Keratinocyte (primary cell): ENCODE data around the gene USP9X. TPM values are rescaled to one million over a fixed set of nuclear protein-coding genes. Genes with fewer than 3 reads are reported as not detected.

ENCODE experiments used
- DNase-seq: peaks from one replicate; pipeline ENCODE4 v3.0.0-alpha.2; 2011; ENCODE audit warnings: low read depth, missing footprints, low spot score
- FAIRE-seq: peaks from 2 replicates; lab custom pipeline; 2011; peaks lifted over from hg19 to GRCh38; lab: Jason Lieb, UNC
- H2AFZ ChIP-seq: 2 replicates; pipeline ENCODE4 v1.6.0; 2012; ENCODE audit warnings: low read length, control low read depth, inconsistent platforms; ENCODE audit not compliant: control insufficient read depth
- H3K27ac ChIP-seq: 2 replicates; pipeline ENCODE4 v1.5.1; 2011; ENCODE audit warnings: low read length; ENCODE audit not compliant: control insufficient read depth, insufficient read depth
- H3K27me3 ChIP-seq: 3 replicates; pipeline ENCODE4 v1.6.0; 2011; ENCODE audit warnings: low read length; ENCODE audit not compliant: control insufficient read depth, insufficient read depth; ENCODE audit errors: extremely low read depth
- H3K36me3 ChIP-seq, 2 experiments: 2 replicates in 1 of 2; 3 replicates in 1 of 2; pipeline ENCODE4 v1.5.1; 2011; ENCODE audit warnings: low read length in 2 of 2, mild to moderate bottlenecking in 1 of 2; ENCODE audit not compliant: control insufficient read depth in 2 of 2, insufficient read depth in 2 of 2; ENCODE audit errors: extremely low read depth in 1 of 2
- H3K4me1 ChIP-seq: 3 replicates; pipeline ENCODE4 v1.5.1; 2011; ENCODE audit warnings: low read length; ENCODE audit not compliant: control insufficient read depth, insufficient read depth; ENCODE audit errors: extremely low read depth
- H3K4me2 ChIP-seq: 3 replicates; pipeline ENCODE4 v1.6.0; 2011; ENCODE audit warnings: low read depth, low read length; ENCODE audit not compliant: control insufficient read depth, insufficient read depth; ENCODE audit errors: extremely low read depth
- H3K4me3 ChIP-seq, 3 experiments: fragments of 200-600 bp in 1 of 3; sonication (generic) in 1 of 3; 2 replicates in 2 of 3; 3 replicates in 1 of 3; pipeline ENCODE4 v1.5.1; 2011 to 2016; ENCODE audit warnings: low read length in 3 of 3, mild to moderate bottlenecking in 3 of 3, control low read depth in 2 of 3, inconsistent platforms in 1 of 3, low read depth in 1 of 3, mixed read lengths in 1 of 3, mixed run types in 1 of 3, moderate library complexity in 1 of 3; ENCODE audit not compliant: control insufficient read depth in 2 of 3, insufficient read depth in 2 of 3; ENCODE audit errors: extremely low read depth in 1 of 3
- H3K79me2 ChIP-seq: 2 replicates; pipeline ENCODE4 v1.6.0; 2012; ENCODE audit warnings: low read length; ENCODE audit not compliant: control insufficient read depth, insufficient read depth
- H3K9ac ChIP-seq: 3 replicates; pipeline ENCODE4 v1.6.0; 2011; ENCODE audit warnings: low read length; ENCODE audit not compliant: control insufficient read depth, insufficient read depth; ENCODE audit errors: extremely low read depth
- H3K9me1 ChIP-seq: 3 replicates; pipeline ENCODE4 v1.6.0; 2011; ENCODE audit warnings: low read length; ENCODE audit not compliant: control insufficient read depth, insufficient read depth; ENCODE audit errors: extremely low read depth
- H3K9me3 ChIP-seq: 2 replicates; pipeline ENCODE4 v1.5.1; 2012; ENCODE audit warnings: low read depth, low read length; ENCODE audit not compliant: control insufficient read depth
- H4K20me1 ChIP-seq: 3 replicates; pipeline ENCODE4 v1.6.0; 2011; ENCODE audit warnings: low read length; ENCODE audit not compliant: control insufficient read depth, insufficient read depth; ENCODE audit errors: extremely low read depth
- EZH2 ChIP-seq: IDR thresholded peaks from one replicate; pipeline ENCODE4 v1.6.1; 2012; ENCODE audit warnings: inconsistent platforms, mild to moderate bottlenecking, low read length, moderate library complexity
- dilution Hi-C: fragments of 300-500 bp; cut with MboI; formaldehyde crosslinking; loops from one replicate; pipeline ENCODE4 v1.7.0; 2020; ENCODE audit warnings: low sequenced_read_pairs; ENCODE audit not compliant: extremely low pct_ligation_motif_present
- polyA plus RNA-seq, 5 experiments: library from polyadenylated mRNA; depleted of rRNA in 3 of 5; stranded (reverse) in 3 of 5; stranded (forward) in 1 of 5; unstranded in 1 of 5; fragments of >200 nt; gene quantifications; 1 replicate in 1 of 5; 2 replicates in 3 of 5; 3 replicates in 1 of 5; pipeline versions ENCODE4 v1.2.1 to v1.2.3, GENCODE V29; 2011 to 2012; ENCODE audit warnings: missing spikeins in 2 of 5, low read depth in 1 of 5, low replicate concordance in 1 of 5
- TF ChIP-seq, protein P1 (sequence below), 3 experiments: IDR thresholded peaks in 1 of 3; conservative IDR thresholded peaks in 1 of 3; optimal IDR thresholded peaks in 1 of 3; 2 replicates in 2 of 3; 3 replicates in 1 of 3; pipeline versions ENCODE3 to v1.5.1; 2011; ENCODE audit warnings: low read length in 3 of 3, mild to moderate bottlenecking in 3 of 3, moderate library complexity in 2 of 3, control low read depth in 1 of 3, inconsistent platforms in 1 of 3; ENCODE audit not compliant: insufficient read depth in 2 of 3; ENCODE audit errors: extremely low read depth in 1 of 3

Gene USP9X
- polyA plus RNA-seq, 1 donor (not counting 4 experiments of a cell fraction or from before 2014, with no cell fraction given): 44.8 TPM

DNA sequence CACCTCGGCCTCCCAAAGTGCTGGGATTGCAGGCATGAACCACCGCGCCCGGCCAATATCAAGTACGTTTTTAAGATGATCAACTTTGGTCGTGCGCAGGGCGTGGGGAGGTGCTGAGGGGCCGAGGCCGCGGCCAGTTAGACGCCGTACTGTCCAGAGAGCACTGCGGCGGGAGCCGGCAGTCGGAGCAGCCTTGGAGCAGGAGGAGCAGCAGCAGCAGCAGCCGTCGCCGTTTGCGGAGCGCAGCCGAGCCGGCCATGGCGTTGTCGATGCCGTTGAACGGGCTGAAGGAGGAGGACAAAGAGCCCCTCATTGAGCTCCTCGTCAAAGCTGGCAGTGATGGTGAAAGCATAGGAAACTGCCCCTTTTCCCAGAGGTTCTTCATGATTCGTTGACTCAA is 8.5 kb upstream of the USP9X start:
- Histone ChIP-seq H3K9me3 (no peaks in the 10 kb centered on the region), H3K9me1 (no peaks in the 10 kb centered on the region), H3K27me3 (no peaks in the 10 kb centered on the region), H3K36me3 (no peaks in the 10 kb centered on the region), H2AFZ (no peak overlapping the region), H3K27ac (no peak overlapping the region), H3K4me2 (no peak overlapping the region), H3K79me2 (no peaks in the 10 kb centered on the region), H3K9ac (no peak overlapping the region), H4K20me1 (no peaks in the 10 kb centered on the region), H3K4me1 (no peaks in the 10 kb centered on the region), H3K4me3 (no peak overlapping the region)
- dilution Hi-C loops: no loop called here
- TF ChIP-seq EZH2: no peak
- TF ChIP-seq, protein P1, sequence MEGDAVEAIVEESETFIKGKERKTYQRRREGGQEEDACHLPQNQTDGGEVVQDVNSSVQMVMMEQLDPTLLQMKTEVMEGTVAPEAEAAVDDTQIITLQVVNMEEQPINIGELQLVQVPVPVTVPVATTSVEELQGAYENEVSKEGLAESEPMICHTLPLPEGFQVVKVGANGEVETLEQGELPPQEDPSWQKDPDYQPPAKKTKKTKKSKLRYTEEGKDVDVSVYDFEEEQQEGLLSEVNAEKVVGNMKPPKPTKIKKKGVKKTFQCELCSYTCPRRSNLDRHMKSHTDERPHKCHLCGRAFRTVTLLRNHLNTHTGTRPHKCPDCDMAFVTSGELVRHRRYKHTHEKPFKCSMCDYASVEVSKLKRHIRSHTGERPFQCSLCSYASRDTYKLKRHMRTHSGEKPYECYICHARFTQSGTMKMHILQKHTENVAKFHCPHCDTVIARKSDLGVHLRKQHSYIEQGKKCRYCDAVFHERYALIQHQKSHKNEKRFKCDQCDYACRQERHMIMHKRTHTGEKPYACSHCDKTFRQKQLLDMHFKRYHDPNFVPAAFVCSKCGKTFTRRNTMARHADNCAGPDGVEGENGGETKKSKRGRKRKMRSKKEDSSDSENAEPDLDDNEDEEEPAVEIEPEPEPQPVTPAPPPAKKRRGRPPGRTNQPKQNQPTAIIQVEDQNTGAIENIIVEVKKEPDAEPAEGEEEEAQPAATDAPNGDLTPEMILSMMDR (optimal IDR thresholded peaks at IDR 0.05 in 1 of 3, IDR thresholded peaks at IDR 0.05 in 1 of 3, conservative IDR thresholded peaks at IDR 0.05 in 1 of 3; ENCODE audit: extremely low read depth in 1 of 3, insufficient read depth in 2 of 3, low read length in 3 of 3): no peak
- DNase-seq (no peak), FAIRE-seq (no peak)

DNA sequence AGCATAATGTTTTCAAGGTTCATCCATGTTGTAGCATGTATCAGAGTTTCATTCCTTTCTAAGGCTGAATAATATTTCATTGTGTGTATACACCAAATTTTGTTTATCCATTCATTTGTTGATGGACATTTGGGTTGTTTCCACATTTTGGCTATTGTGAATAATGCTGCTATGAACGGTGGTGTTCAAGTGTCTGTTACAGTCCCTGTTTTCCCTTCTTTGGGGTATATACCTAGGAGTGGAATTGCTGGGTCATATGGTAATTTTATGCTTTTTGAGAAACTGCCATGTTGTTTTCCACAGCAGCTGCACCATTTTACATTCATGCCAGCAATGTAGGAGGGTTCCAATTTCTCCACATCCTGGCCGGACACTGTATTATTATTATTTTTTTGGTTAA is 3.4 kb upstream of the USP9X start:
- H3K27ac ChIP-seq: no peak overlapping the region
- no peak overlapping the region for H3K4me3 ChIP-seq
- H3K27me3 ChIP-seq: no peaks in the 10 kb centered on the region
- H3K9me1 ChIP-seq: no peaks in the 10 kb centered on the region
- no peaks in the 10 kb centered on the region for H3K36me3 ChIP-seq
- no peaks in the 10 kb centered on the region for H3K4me1 ChIP-seq
- H3K9ac ChIP-seq: no peak overlapping the region
- H2AFZ ChIP-seq: no peak overlapping the region
- H3K79me2 ChIP-seq: peaks cover 14% of the 10 kb centered on the region
- H4K20me1 ChIP-seq: no peaks in the 10 kb centered on the region
- no peak overlapping the region for H3K4me2 ChIP-seq
- H3K9me3 ChIP-seq: no peaks in the 10 kb centered on the region
- no peak for TF ChIP-seq EZH2
- TF ChIP-seq, protein P1 (optimal IDR thresholded peaks at IDR 0.05 in 1 of 3, IDR thresholded peaks at IDR 0.05 in 1 of 3, conservative IDR thresholded peaks at IDR 0.05 in 1 of 3; ENCODE audit: extremely low read depth in 1 of 3, insufficient read depth in 2 of 3, low read length in 3 of 3): no peak
- FAIRE-seq: no peak
- DNase-seq: no peak
- dilution Hi-C loops: no loop called here
